ENCODE results near the gene TBX2. TPM values are rescaled to one million over a fixed set of nuclear protein-coding genes. Genes with fewer than 3 reads are reported as not detected.
A peak's percentile ranks its signal among the peaks of the same experiment; 100 is the strongest.

Gene TBX2
- total RNA-seq, 1 experiment from 2014 or later: not detected

DNA sequence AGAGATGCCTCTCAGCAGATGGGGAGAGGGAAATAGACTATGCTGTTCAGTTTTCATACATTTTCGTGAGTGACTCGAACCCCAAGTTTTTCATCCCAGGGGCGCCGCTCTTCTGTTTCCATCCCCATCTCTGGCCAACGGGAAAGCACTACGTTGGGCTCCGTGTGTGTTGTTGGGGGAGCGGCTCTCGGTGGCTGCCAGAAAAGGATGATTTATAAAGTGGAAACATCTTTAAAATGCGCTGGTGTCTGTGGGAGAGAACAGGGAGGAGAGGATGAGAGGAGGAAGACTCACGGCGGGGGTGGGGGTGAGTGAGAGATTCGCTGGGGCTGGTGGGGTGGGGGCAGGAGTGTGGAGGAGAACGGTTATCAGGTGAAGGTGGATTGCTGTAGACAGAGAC is 58.4 kb downstream of the TBX2 start:
- Mint-ChIP-seq H3K36me3 (ENCODE audit: insufficient read depth in 1 of 3, low read depth in 3 of 3) (peaks cover 0 to 2% (median 1%) of the 10 kb centered on the region in 3 experiments; a peak in 2 of 7 replicates), H3K4me1 (peaks cover 28 to 48% of the 10 kb centered on the region in 2 experiments), H3K4me3 (peak overlapping the region; percentile 1 to 74; a peak in 4 of 5 replicates), H3K9me3 (peaks cover 9 to 11% of the 10 kb centered on the region in 2 experiments), H3K27me3 (ENCODE audit: low read depth) (peaks cover 99% of the 10 kb centered on the region), H3K27ac (no peak overlapping the region)
- WGBS (ENCODE audit: extremely low coverage, insufficient read length, low lambda C conversion rate): no CpG with 5 or more reads among the region's 14 CpGs
- Histone ChIP-seq H3T11ph (ENCODE audit: low read length) (no peak overlapping the region), H3K23me2 (ENCODE audit: insufficient read length, low read depth, low read length, poor library complexity, severe bottlenecking) (no peaks in the 10 kb centered on the region), H2AFZ (ENCODE audit: low read length) (no peak overlapping the region), H3K9ac (ENCODE audit: extremely low read depth, insufficient read length, low read length) (no peak overlapping the region), H3K23ac (ENCODE audit: insufficient read length, low read depth, low read length) (no peak overlapping the region), H2BK20ac (ENCODE audit: low read depth, low read length, poor library complexity, severe bottlenecking) (no peak overlapping the region), H3K18ac (ENCODE audit: insufficient read length, low read depth, low read length) (no peak overlapping the region), H2AK5ac (ENCODE audit: insufficient read length, low read length) (no peak overlapping the region), H3K14ac (ENCODE audit: insufficient read depth, low read length) (no peak overlapping the region), H3K4me1 (ENCODE audit: insufficient read depth, low read length) (no peaks in the 10 kb centered on the region; the same call in 1 of the 2 replicates), H2BK5ac (ENCODE audit: insufficient read length, low read length) (no peak overlapping the region), H4K91ac (ENCODE audit: insufficient read length, low read depth, low read length) (no peak overlapping the region), H4K20me1 (ENCODE audit: control insufficient read depth, insufficient read depth, insufficient read length) (peaks cover 2% of the 10 kb centered on the region), H3K79me2 (ENCODE audit: insufficient read depth, low read length) (no peaks in the 10 kb centered on the region), H3K9me3 (ENCODE audit: control insufficient read depth, low read depth, low read length) (no peaks in the 10 kb centered on the region), H2BK120ac (ENCODE audit: low read depth, low read length, poor library complexity, severe bottlenecking) (no peak overlapping the region), H2BK12ac (ENCODE audit: insufficient read length, low read depth, low read length) (no peak overlapping the region), H3K79me1 (ENCODE audit: insufficient read depth, low read depth, low read length, poor library complexity, severe bottlenecking) (no peaks in the 10 kb centered on the region), H3K27me3 (ENCODE audit: insufficient read depth, low read length) (peaks cover 96% of the 10 kb centered on the region), H4K8ac (replicated peaks; ENCODE audit: insufficient read length, low read depth, low read length) (no peak overlapping the region), H2BK15ac (ENCODE audit: low read depth, low read length) (no peak overlapping the region), H3K4ac (ENCODE audit: low read depth, low read length) (no peak overlapping the region), H3K56ac (ENCODE audit: insufficient read length, low read depth, low read length) (no peak overlapping the region), H4K5ac (ENCODE audit: insufficient read length, low read depth, low read length) (no peak overlapping the region), H3K27ac (ENCODE audit: insufficient read length, low read depth, low read length) (no peak overlapping the region), H3K4me2 (ENCODE audit: insufficient read depth, insufficient read length, low read length) (peak overlapping the region; percentile 3)
- TF ChIP-seq, protein P1, sequence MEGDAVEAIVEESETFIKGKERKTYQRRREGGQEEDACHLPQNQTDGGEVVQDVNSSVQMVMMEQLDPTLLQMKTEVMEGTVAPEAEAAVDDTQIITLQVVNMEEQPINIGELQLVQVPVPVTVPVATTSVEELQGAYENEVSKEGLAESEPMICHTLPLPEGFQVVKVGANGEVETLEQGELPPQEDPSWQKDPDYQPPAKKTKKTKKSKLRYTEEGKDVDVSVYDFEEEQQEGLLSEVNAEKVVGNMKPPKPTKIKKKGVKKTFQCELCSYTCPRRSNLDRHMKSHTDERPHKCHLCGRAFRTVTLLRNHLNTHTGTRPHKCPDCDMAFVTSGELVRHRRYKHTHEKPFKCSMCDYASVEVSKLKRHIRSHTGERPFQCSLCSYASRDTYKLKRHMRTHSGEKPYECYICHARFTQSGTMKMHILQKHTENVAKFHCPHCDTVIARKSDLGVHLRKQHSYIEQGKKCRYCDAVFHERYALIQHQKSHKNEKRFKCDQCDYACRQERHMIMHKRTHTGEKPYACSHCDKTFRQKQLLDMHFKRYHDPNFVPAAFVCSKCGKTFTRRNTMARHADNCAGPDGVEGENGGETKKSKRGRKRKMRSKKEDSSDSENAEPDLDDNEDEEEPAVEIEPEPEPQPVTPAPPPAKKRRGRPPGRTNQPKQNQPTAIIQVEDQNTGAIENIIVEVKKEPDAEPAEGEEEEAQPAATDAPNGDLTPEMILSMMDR (conservative IDR thresholded peaks at IDR 0.05): no peak
- no peak for DNase-seq

All from H9 (cell line).